Mucosa of stomach (tissue), 1 donor: ENCODE data around the gene MRPS24.
"Not testable (repeated sequence)": the region's sequence is repeated elsewhere in the genome, so short reads cannot be mapped to it uniquely, and the experiment has no call there.

Source experiments
- H3K27me3 ChIP-seq: one replicate; pipeline ENCODE4 v1.7.0; 2013; ENCODE audit warnings: mild to moderate bottlenecking, low read length; ENCODE audit not compliant: control insufficient read depth, insufficient read depth
- H3K36me3 ChIP-seq: one replicate; pipeline ENCODE4 v1.7.0; 2013; ENCODE audit warnings: low read length; ENCODE audit not compliant: control insufficient read depth, insufficient read depth
- H3K4me1 ChIP-seq: one replicate; pipeline ENCODE4 v1.7.0; 2013; ENCODE audit warnings: mild to moderate bottlenecking, low read length; ENCODE audit not compliant: control insufficient read depth, insufficient read depth
- H3K4me3 ChIP-seq: one replicate; pipeline ENCODE4 v1.7.0; 2013; ENCODE audit warnings: low read length
- H3K9ac ChIP-seq: one replicate; pipeline ENCODE4 v1.7.0; 2013; ENCODE audit warnings: mild to moderate bottlenecking, low read length, moderate library complexity
- H3K9me3 ChIP-seq: one replicate; pipeline ENCODE4 v1.7.0; 2013; ENCODE audit warnings: mild to moderate bottlenecking, low read length, moderate library complexity; ENCODE audit not compliant: control insufficient read depth
- donor health status: Pancreatic carcinoma.

The MRPS24 gene

GRCh38 chr7:43823941-43824340 lies 45.4 kb downstream of the MRPS24 start:
- no peak overlapping the region for H3K9ac ChIP-seq
- H3K4me3 ChIP-seq, result no peak overlapping the region
- H3K36me3 ChIP-seq, result no peaks in the 10 kb centered on the region
- no peaks in the 10 kb centered on the region for H3K9me3 ChIP-seq
- H3K27me3 ChIP-seq, result no peaks in the 10 kb centered on the region
- H3K4me1 ChIP-seq, result no peaks in the 10 kb centered on the region

GRCh38 chr7:43823425-43823824 lies 45.9 kb downstream of the MRPS24 start:
- H3K9me3 ChIP-seq, H3K4me1 ChIP-seq, H3K9ac ChIP-seq, H3K27me3 ChIP-seq, H3K36me3 ChIP-seq, H3K4me3 ChIP-seq: not testable (repeated sequence)
